Neural progenitor cell (in vitro differentiated cells): ENCODE data around the gene OVOL1.

Source experiments
- CTCF ChIP-seq: fragments of 200-600 bp; sonication (generic); IDR thresholded peaks from 2 replicates; pipeline ENCODE4 v1.5.1; 2017; ENCODE audit warnings: antibody characterized with exemption, mild to moderate bottlenecking
- EZH2 ChIP-seq: fragments of 200-600 bp; sonication (generic); IDR thresholded peaks from 2 replicates; pipeline ENCODE4 v1.6.1; 2017; ENCODE audit warnings: antibody characterized with exemption, mild to moderate bottlenecking, moderate library complexity
- EZH2phosphoT487 ChIP-seq: fragments of 200-600 bp; sonication (generic); IDR thresholded peaks from 2 replicates; pipeline ENCODE4 v1.6.1; 2017; ENCODE audit warnings: antibody characterized with exemption

GRCh38 chr11:65793144-65793581 lies 6.3 kb downstream of the OVOL1 start:
- TF ChIP-seq CTCF (no peak), EZH2phosphoT487 (no peak), EZH2 (no peak)
